ENCODE measurements around the gene PPP1R1B. TPM values are rescaled to one million over a fixed set of nuclear protein-coding genes. Genes with fewer than 3 reads are reported as not detected.

Gene PPP1R1B
- total and polyA plus RNA-seq, 2 experiments from 2014 or later: 3.4 to 5.4 TPM

DNA sequence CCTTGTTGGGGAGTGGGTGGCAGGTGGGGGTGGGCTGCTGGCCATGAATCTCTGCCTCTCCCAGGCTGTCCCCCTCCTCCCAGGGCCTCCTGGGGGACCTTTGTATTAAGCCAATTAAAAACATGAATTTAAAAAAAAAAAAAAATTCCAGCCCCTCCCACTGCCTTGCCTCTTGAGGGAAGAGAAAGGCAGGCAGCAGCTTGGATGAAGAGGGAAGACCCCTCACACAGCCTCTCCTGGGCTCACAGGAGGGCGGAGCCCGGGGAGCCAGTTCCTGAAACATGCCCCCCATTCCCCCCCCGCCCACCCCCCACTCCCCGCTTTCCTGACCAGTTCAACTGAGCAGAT, 36.6 kb downstream of the PPP1R1B start:
- H2AFZ ChIP-seq: no peak overlapping the region
- peaks cover 3% of the 10 kb centered on the region for H3F3A ChIP-seq (replicated peaks; ENCODE audit: low read depth)
- peak overlapping the region; percentile 51; the same call in 1 of the 2 replicates for H3K4me3 ChIP-seq
- H3K27ac ChIP-seq (ENCODE audit: low read depth): 0 out of 2 replicates have a peak overlapping the region, but pooled peaks have one; percentile 59
- no peaks in the 10 kb centered on the region for H3K36me3 ChIP-seq (ENCODE audit: insufficient read depth)
- DNase-seq (ENCODE audit: low spot score) (peak; percentile 64), ATAC-seq (peak; percentile 3)
- H3K4me2 ChIP-seq: no peak overlapping the region; the same call in 1 of the 2 replicates
- no peak overlapping the region for H3K27ac Mint-ChIP-seq
- H3K9me3 Mint-ChIP-seq: no peaks in the 10 kb centered on the region; the same call in 2 of the 3 replicates
- peaks cover 15% of the 10 kb centered on the region for H3K27me3 Mint-ChIP-seq (ENCODE audit: insufficient read depth, low read depth, poor library complexity)
- peaks cover 44% of the 10 kb centered on the region for H3K4me1 Mint-ChIP-seq
- TF ChIP-seq NANOG (IDR thresholded peaks at IDR 0.05; ENCODE audit: borderline replicate concordance) (no peak), CREB1 (CRISPR knock-in tag; IDR thresholded peaks at IDR 0.05; ENCODE audit: low read depth) (no peak), EZH2phosphoT487 (IDR thresholded peaks at IDR 0.05; ENCODE audit: unreplicated experiment) (no peak), ZNF331 (CRISPR knock-in tag; IDR thresholded peaks at IDR 0.05; ENCODE audit: low read depth) (no peak), STAT1 (IDR thresholded peaks at IDR 0.05; ENCODE audit: unreplicated experiment) (no peak), POLR2AphosphoS5 (IDR thresholded peaks at IDR 0.05; ENCODE audit: low read depth) (no peak), JUNB (IDR thresholded peaks at IDR 0.05; ENCODE audit: unreplicated experiment) (no peak), ZNF114 (CRISPR knock-in tag; IDR thresholded peaks at IDR 0.05) (no peak), EZH2 (IDR thresholded peaks at IDR 0.05; ENCODE audit: low read depth, unreplicated experiment) (no peak)
- TF ChIP-seq, protein P1, sequence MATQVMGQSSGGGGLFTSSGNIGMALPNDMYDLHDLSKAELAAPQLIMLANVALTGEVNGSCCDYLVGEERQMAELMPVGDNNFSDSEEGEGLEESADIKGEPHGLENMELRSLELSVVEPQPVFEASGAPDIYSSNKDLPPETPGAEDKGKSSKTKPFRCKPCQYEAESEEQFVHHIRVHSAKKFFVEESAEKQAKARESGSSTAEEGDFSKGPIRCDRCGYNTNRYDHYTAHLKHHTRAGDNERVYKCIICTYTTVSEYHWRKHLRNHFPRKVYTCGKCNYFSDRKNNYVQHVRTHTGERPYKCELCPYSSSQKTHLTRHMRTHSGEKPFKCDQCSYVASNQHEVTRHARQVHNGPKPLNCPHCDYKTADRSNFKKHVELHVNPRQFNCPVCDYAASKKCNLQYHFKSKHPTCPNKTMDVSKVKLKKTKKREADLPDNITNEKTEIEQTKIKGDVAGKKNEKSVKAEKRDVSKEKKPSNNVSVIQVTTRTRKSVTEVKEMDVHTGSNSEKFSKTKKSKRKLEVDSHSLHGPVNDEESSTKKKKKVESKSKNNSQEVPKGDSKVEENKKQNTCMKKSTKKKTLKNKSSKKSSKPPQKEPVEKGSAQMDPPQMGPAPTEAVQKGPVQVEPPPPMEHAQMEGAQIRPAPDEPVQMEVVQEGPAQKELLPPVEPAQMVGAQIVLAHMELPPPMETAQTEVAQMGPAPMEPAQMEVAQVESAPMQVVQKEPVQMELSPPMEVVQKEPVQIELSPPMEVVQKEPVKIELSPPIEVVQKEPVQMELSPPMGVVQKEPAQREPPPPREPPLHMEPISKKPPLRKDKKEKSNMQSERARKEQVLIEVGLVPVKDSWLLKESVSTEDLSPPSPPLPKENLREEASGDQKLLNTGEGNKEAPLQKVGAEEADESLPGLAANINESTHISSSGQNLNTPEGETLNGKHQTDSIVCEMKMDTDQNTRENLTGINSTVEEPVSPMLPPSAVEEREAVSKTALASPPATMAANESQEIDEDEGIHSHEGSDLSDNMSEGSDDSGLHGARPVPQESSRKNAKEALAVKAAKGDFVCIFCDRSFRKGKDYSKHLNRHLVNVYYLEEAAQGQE (IDR thresholded peaks at IDR 0.05; ENCODE audit: unreplicated experiment): no peak
- TF ChIP-seq, protein P2, sequence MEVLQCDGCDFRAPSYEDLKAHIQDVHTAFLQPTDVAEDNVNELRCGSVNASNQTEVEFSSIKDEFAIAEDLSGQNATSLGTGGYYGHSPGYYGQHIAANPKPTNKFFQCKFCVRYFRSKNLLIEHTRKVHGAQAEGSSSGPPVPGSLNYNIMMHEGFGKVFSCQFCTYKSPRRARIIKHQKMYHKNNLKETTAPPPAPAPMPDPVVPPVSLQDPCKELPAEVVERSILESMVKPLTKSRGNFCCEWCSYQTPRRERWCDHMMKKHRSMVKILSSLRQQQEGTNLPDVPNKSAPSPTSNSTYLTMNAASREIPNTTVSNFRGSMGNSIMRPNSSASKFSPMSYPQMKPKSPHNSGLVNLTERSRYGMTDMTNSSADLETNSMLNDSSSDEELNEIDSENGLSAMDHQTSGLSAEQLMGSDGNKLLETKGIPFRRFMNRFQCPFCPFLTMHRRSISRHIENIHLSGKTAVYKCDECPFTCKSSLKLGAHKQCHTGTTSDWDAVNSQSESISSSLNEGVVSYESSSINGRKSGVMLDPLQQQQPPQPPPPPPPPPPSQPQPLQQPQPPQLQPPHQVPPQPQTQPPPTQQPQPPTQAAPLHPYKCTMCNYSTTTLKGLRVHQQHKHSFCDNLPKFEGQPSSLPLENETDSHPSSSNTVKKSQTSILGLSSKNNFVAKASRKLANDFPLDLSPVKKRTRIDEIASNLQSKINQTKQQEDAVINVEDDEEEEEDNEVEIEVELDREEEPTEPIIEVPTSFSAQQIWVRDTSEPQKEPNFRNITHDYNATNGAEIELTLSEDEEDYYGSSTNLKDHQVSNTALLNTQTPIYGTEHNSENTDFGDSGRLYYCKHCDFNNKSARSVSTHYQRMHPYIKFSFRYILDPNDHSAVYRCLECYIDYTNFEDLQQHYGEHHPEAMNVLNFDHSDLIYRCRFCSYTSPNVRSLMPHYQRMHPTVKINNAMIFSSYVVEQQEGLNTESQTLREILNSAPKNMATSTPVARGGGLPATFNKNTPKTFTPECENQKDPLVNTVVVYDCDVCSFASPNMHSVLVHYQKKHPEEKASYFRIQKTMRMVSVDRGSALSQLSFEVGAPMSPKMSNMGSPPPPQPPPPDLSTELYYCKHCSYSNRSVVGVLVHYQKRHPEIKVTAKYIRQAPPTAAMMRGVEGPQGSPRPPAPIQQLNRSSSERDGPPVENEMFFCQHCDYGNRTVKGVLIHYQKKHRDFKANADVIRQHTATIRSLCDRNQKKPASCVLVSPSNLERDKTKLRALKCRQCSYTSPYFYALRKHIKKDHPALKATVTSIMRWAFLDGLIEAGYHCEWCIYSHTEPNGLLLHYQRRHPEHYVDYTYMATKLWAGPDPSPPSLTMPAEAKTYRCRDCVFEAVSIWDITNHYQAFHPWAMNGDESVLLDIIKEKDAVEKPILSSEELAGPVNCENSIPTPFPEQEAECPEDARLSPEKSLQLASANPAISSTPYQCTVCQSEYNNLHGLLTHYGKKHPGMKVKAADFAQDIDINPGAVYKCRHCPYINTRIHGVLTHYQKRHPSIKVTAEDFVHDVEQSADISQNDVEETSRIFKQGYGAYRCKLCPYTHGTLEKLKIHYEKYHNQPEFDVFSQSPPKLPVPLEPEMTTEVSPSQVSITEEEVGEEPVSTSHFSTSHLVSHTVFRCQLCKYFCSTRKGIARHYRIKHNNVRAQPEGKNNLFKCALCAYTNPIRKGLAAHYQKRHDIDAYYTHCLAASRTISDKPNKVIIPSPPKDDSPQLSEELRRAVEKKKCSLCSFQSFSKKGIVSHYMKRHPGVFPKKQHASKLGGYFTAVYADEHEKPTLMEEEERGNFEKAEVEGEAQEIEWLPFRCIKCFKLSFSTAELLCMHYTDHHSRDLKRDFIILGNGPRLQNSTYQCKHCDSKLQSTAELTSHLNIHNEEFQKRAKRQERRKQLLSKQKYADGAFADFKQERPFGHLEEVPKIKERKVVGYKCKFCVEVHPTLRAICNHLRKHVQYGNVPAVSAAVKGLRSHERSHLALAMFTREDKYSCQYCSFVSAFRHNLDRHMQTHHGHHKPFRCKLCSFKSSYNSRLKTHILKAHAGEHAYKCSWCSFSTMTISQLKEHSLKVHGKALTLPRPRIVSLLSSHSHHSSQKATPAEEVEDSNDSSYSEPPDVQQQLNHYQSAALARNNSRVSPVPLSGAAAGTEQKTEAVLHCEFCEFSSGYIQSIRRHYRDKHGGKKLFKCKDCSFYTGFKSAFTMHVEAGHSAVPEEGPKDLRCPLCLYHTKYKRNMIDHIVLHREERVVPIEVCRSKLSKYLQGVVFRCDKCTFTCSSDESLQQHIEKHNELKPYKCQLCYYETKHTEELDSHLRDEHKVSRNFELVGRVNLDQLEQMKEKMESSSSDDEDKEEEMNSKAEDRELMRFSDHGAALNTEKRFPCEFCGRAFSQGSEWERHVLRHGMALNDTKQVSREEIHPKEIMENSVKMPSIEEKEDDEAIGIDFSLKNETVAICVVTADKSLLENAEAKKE (CRISPR knock-in tag; IDR thresholded peaks at IDR 0.05): no peak
- TF ChIP-seq, protein P3, sequence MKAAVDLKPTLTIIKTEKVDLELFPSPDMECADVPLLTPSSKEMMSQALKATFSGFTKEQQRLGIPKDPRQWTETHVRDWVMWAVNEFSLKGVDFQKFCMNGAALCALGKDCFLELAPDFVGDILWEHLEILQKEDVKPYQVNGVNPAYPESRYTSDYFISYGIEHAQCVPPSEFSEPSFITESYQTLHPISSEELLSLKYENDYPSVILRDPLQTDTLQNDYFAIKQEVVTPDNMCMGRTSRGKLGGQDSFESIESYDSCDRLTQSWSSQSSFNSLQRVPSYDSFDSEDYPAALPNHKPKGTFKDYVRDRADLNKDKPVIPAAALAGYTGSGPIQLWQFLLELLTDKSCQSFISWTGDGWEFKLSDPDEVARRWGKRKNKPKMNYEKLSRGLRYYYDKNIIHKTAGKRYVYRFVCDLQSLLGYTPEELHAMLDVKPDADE (IDR thresholded peaks at IDR 0.05): no peak
- TF ChIP-seq, protein P4, sequence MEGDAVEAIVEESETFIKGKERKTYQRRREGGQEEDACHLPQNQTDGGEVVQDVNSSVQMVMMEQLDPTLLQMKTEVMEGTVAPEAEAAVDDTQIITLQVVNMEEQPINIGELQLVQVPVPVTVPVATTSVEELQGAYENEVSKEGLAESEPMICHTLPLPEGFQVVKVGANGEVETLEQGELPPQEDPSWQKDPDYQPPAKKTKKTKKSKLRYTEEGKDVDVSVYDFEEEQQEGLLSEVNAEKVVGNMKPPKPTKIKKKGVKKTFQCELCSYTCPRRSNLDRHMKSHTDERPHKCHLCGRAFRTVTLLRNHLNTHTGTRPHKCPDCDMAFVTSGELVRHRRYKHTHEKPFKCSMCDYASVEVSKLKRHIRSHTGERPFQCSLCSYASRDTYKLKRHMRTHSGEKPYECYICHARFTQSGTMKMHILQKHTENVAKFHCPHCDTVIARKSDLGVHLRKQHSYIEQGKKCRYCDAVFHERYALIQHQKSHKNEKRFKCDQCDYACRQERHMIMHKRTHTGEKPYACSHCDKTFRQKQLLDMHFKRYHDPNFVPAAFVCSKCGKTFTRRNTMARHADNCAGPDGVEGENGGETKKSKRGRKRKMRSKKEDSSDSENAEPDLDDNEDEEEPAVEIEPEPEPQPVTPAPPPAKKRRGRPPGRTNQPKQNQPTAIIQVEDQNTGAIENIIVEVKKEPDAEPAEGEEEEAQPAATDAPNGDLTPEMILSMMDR (conservative IDR thresholded peaks at IDR 0.05; ENCODE audit: low read depth in 2 of 2): no peak
- H3K27me3 ChIP-seq (ENCODE audit: insufficient read depth): peaks cover 27% of the 10 kb centered on the region
- peaks cover 42% of the 10 kb centered on the region for H3K4me1 ChIP-seq (ENCODE audit: insufficient read depth)
- H3K36me3 Mint-ChIP-seq (ENCODE audit: low read depth): peaks cover 14% of the 10 kb centered on the region; the same call in 2 of the 3 replicates
- no peaks in the 10 kb centered on the region for H3K9me2 ChIP-seq (ENCODE audit: insufficient read depth)
- no peaks in the 10 kb centered on the region for H3K79me2 ChIP-seq (replicated peaks; ENCODE audit: insufficient read depth)
- H4K20me1 ChIP-seq (replicated peaks; ENCODE audit: insufficient read depth): no peaks in the 10 kb centered on the region; the same call in 1 of the 2 replicates
- no peak overlapping the region for H3K4me3 Mint-ChIP-seq

Measured in GM23338 (cell line).